ENCODE measurements around the gene PLXNA3. TPM values are rescaled to one million over a fixed set of nuclear protein-coding genes. Genes with fewer than 3 reads are reported as not detected.
A peak's percentile ranks its signal among the peaks of the same experiment; 100 is the strongest.

Gene PLXNA3
- total RNA-seq, 1 donor from 2014 or later, result 135 TPM

- Mint-ChIP-seq H3K4me3 (ENCODE audit: low read depth) (no peak overlapping the region), H3K36me3 (ENCODE audit: insufficient read depth) (peaks cover 3% of the 10 kb centered on the region), H3K4me1 (ENCODE audit: low read depth) (peaks cover 3% of the 10 kb centered on the region), H3K27me3 (no peaks in the 10 kb centered on the region), H3K27ac (no peak overlapping the region), H3K9me3 (ENCODE audit: low read depth) (peaks cover 6% of the 10 kb centered on the region)
- TF ChIP-seq CTCF (IDR thresholded peaks at IDR 0.05; ENCODE audit: unreplicated experiment), result no peak
- DNase-seq (ENCODE audit: low spot score, unreplicated experiment), result no peak
Measured at GRCh38 chrX:154488336-154489075, 30.4 kb downstream of the PLXNA3 start.

GRCh38 chrX:154489182-154489581 lies 31.1 kb downstream of the PLXNA3 start:
- DNase-seq (ENCODE audit: low spot score, unreplicated experiment), result no peak
- no peaks in the 10 kb centered on the region for H3K27me3 Mint-ChIP-seq
- H3K9me3 Mint-ChIP-seq (ENCODE audit: low read depth), result peaks cover 6% of the 10 kb centered on the region
- H3K36me3 Mint-ChIP-seq (ENCODE audit: insufficient read depth), result peaks cover 2% of the 10 kb centered on the region
- peak overlapping the region; percentile 74 for H3K4me3 Mint-ChIP-seq (ENCODE audit: low read depth)
- peaks cover 3% of the 10 kb centered on the region for H3K4me1 Mint-ChIP-seq (ENCODE audit: low read depth)
- H3K27ac Mint-ChIP-seq, result no peak overlapping the region
- no peak for TF ChIP-seq CTCF (IDR thresholded peaks at IDR 0.05; ENCODE audit: unreplicated experiment)

DNA sequence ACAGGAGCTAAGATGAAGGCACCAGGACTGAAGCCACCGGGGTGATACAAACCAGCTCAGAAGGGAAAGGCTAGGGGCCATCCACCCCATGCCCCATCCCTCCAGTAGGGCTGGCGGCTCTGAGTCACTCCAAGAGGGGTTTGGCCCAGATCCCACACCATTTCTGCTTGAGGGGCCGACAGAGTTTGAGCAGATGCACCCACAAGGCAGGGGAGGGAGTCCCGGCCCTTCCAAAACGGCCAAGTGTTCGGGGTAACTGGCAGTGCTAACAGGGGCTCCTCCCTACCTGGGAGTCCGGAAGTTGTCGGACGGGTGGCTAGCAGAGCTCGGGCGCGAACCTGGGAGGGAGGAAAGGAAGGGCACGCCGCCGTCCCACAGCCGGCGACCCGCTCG lies 31.9 kb downstream of the PLXNA3 start:
- no peak for DNase-seq (ENCODE audit: low spot score, unreplicated experiment)
- peak overlapping the region; percentile 74 for H3K4me3 Mint-ChIP-seq (ENCODE audit: low read depth)
- no peaks in the 10 kb centered on the region for H3K27me3 Mint-ChIP-seq
- peaks cover 3% of the 10 kb centered on the region for H3K4me1 Mint-ChIP-seq (ENCODE audit: low read depth)
- peaks cover 2% of the 10 kb centered on the region for H3K36me3 Mint-ChIP-seq (ENCODE audit: insufficient read depth)
- peaks cover 6% of the 10 kb centered on the region for H3K9me3 Mint-ChIP-seq (ENCODE audit: low read depth)
- no peak for TF ChIP-seq CTCF (IDR thresholded peaks at IDR 0.05; ENCODE audit: unreplicated experiment)
- H3K27ac Mint-ChIP-seq, result peak overlapping the region; percentile 84

GRCh38 chrX:154490414-154491083 lies 32.5 kb downstream of the PLXNA3 start, which contains the start of gene SLC10A3:
SLC10A3 (minus strand) TSS chrX:154490629; CDS start chrX:154488940, 1,689 bp downstream.
- Mint-ChIP-seq H3K4me1 (ENCODE audit: low read depth) (peaks cover 3% of the 10 kb centered on the region), H3K36me3 (ENCODE audit: insufficient read depth) (peaks cover 2% of the 10 kb centered on the region), H3K9me3 (ENCODE audit: low read depth) (peaks cover 6% of the 10 kb centered on the region), H3K4me3 (ENCODE audit: low read depth) (peak within 1 kb of the TSS; percentile 78), H3K27me3 (no peaks in the 10 kb centered on the region), H3K27ac (peak within 1 kb of the TSS; percentile 98)
- DNase-seq (ENCODE audit: low spot score, unreplicated experiment), result peak; percentile 81
- TF ChIP-seq CTCF (IDR thresholded peaks at IDR 0.05; ENCODE audit: unreplicated experiment), result no peak

DNA sequence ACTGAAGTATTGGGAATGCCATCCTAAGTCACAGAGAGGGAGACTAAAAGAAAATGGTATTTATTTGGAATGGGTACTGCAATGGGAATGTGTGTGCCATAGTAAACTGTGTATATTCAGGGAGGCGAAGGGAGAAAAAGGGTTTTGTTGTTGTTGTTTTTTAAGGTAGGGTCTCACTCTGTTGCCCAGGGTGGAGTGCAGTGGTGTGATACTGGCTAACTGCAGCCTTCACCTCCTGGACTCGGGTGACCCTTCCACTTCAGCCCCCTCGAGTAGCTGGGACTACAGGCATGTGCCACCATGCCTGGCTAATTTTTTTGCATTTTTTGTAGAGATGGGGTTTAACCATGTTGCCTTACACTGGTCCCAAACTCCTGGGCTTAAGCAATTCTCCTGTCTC lies 36.6 kb downstream of the PLXNA3 start:
- no peak overlapping the region for H3K4me3 Mint-ChIP-seq (ENCODE audit: low read depth)
- H3K27ac Mint-ChIP-seq, result no peak overlapping the region
- no peak for DNase-seq (ENCODE audit: low spot score, unreplicated experiment)
- peaks cover 4% of the 10 kb centered on the region for H3K4me1 Mint-ChIP-seq (ENCODE audit: low read depth)
- TF ChIP-seq CTCF (IDR thresholded peaks at IDR 0.05; ENCODE audit: unreplicated experiment), result no peak
- peaks cover under 1% of the 10 kb centered on the region for H3K36me3 Mint-ChIP-seq (ENCODE audit: insufficient read depth)
- peaks cover 6% of the 10 kb centered on the region for H3K9me3 Mint-ChIP-seq (ENCODE audit: low read depth)
- H3K27me3 Mint-ChIP-seq, result no peaks in the 10 kb centered on the region
